Activated naive CD4-positive, alpha-beta T cell treated with anti-CD3 and anti-CD28 coated beads for 36 hours (primary cell): ENCODE measurements around the gene GPHN. TPM values are rescaled to one million over a fixed set of nuclear protein-coding genes. Genes with fewer than 3 reads are reported as not detected.
"Not testable (repeated sequence)": the region's sequence is repeated elsewhere in the genome, so short reads cannot be mapped to it uniquely, and the experiment has no call there.

Experiments
- CTCF ChIA-PET: fragments of 350-600 bp; sonication (Branson Sonifier 250); formaldehyde crosslinking; loops from one replicate; lab custom pipeline; 2021; ENCODE audit warnings: antibody characterized with exemption; lab: Charles Lee
- DNase-seq: peaks from one replicate; pipeline ENCODE4 v3.0.0-alpha.2; 2020
- H3K27ac Mint-ChIP-seq: one replicate; pipeline ENCODE4 v1.8.0; 2021; ENCODE audit warnings: mild to moderate bottlenecking, mixed read lengths
- H3K27me3 Mint-ChIP-seq: one replicate; pipeline ENCODE4 v1.8.0; 2021; ENCODE audit warnings: low read depth, mixed read lengths
- H3K36me3 Mint-ChIP-seq: one replicate; pipeline ENCODE4 v1.8.0; 2021; ENCODE audit warnings: low read depth, mixed read lengths
- H3K4me1 Mint-ChIP-seq: one replicate; pipeline ENCODE4 v1.8.0; 2021; ENCODE audit warnings: low read depth, mixed read lengths
- H3K4me3 Mint-ChIP-seq: one replicate; pipeline ENCODE4 v1.8.0; 2021; ENCODE audit warnings: mild to moderate bottlenecking, moderate library complexity, mixed read lengths
- H3K9me3 Mint-ChIP-seq: one replicate; pipeline ENCODE4 v1.8.0; 2021; ENCODE audit warnings: mixed read lengths
- intact Hi-C: fragments of 100-400 bp; cut with micrococcal nuclease; formaldehyde crosslinking; loops from one replicate; pipeline ENCODE4 v1.15.1; 2023
- total RNA-seq, 2 experiments: library from RNA; stranded (reverse); gene quantifications; one replicate each; pipeline ENCODE4 v1.2.3, GENCODE V29; 2021

Gene GPHN
- total RNA-seq, 2 experiments from 2014 or later: 14.2 to 21.4 TPM

- Mint-ChIP-seq H3K4me1 (no peaks in the 10 kb centered on the region), H3K36me3 (peaks cover 20% of the 10 kb centered on the region), H3K9me3 (peaks cover 28% of the 10 kb centered on the region), H3K4me3 (no peak overlapping the region), H3K27ac (no peak overlapping the region), H3K27me3 (no peaks in the 10 kb centered on the region)
- DNase-seq: no peak
- intact Hi-C loops: no loop called here
- CTCF ChIA-PET: interaction anchor here (1.5 kb wide), 1 partner anchor 10 kb away, joined by 4 read pairs; no protein-coding TSS in a partner anchor
These were observed 548.7 kb downstream of the GPHN start for GRCh38 chr14:67056684-67057083.

- Mint-ChIP-seq H3K4me1 (no peaks in the 10 kb centered on the region), H3K27ac (no peak overlapping the region), H3K27me3 (no peaks in the 10 kb centered on the region), H3K9me3 (peaks cover 11% of the 10 kb centered on the region), H3K36me3 (peaks cover 33% of the 10 kb centered on the region), H3K4me3 (no peak overlapping the region)
- intact Hi-C loops: no loop called here
- DNase-seq: no peak
- CTCF ChIA-PET: no interaction called here
These were observed 551.6 kb downstream of the GPHN start for GRCh38 chr14:67059596-67059995.

GRCh38 chr14:67060546-67060945 lies 552.6 kb downstream of the GPHN start:
- CTCF ChIA-PET: no interaction called here
- no peak overlapping the region for H3K27ac Mint-ChIP-seq
- no peak for DNase-seq
- no peaks in the 10 kb centered on the region for H3K4me1 Mint-ChIP-seq
- intact Hi-C loops: no loop called here
- H3K9me3 Mint-ChIP-seq: peaks cover 9% of the 10 kb centered on the region
- no peak overlapping the region for H3K4me3 Mint-ChIP-seq
- H3K36me3 Mint-ChIP-seq: peaks cover 38% of the 10 kb centered on the region
- H3K27me3 Mint-ChIP-seq: no peaks in the 10 kb centered on the region

GRCh38 chr14:67067070-67067814 lies 559.3 kb downstream of the GPHN start:
- H3K9me3 Mint-ChIP-seq, H3K4me3 Mint-ChIP-seq, DNase-seq, intact Hi-C loops, H3K27me3 Mint-ChIP-seq, H3K27ac Mint-ChIP-seq: not testable (repeated sequence)
- CTCF ChIA-PET: interaction anchor here (1.2 kb wide), 1 partner anchor 10 kb away, joined by 4 read pairs; no protein-coding TSS in a partner anchor
- Mint-ChIP-seq H3K4me1 (peaks cover 12% of the 10 kb centered on the region), H3K36me3 (peaks cover 36% of the 10 kb centered on the region)

GRCh38 chr14:67068251-67068650 lies 560.3 kb downstream of the GPHN start:
- Mint-ChIP-seq H3K4me1 (peaks cover 12% of the 10 kb centered on the region), H3K27me3 (no peaks in the 10 kb centered on the region), H3K27ac (no peak overlapping the region), H3K4me3 (no peak overlapping the region), H3K36me3 (peaks cover 28% of the 10 kb centered on the region), H3K9me3 (peaks cover under 1% of the 10 kb centered on the region)
- intact Hi-C loops: no loop called here
- no peak for DNase-seq
- CTCF ChIA-PET: interaction anchor here (1.1 kb wide), 1 partner anchor 443 kb away, joined by 4 read pairs; no protein-coding TSS in a partner anchor

DNA sequence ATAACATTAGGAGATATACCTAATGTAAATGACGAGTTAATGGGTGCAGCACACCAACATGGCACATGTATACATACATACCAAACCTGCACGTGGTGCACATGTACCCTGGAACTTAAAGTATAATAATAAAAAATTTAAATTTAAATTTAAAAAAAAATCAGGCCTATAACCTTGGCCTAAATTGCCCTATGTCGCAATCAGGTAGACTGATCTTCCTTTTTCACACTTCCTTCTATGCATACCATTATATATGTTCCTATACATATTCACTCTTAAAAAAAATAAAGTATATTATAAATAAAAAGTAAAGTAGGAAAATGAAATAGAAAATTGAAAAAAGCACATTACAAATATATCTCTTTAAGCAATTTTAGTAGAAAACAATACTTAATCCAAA lies 563.6 kb downstream of the GPHN start:
- DNase-seq: no peak
- CTCF ChIA-PET: no interaction called here
- Mint-ChIP-seq H3K4me3 (no peak overlapping the region), H3K27ac (no peak overlapping the region), H3K27me3 (no peaks in the 10 kb centered on the region), H3K36me3 (peaks cover 11% of the 10 kb centered on the region), H3K9me3 (no peaks in the 10 kb centered on the region), H3K4me1 (peaks cover 9% of the 10 kb centered on the region)
- intact Hi-C loops: no loop called here

GRCh38 chr14:67077921-67078320 lies 570.0 kb downstream of the GPHN start:
- peaks cover 3% of the 10 kb centered on the region for H3K9me3 Mint-ChIP-seq
- H3K36me3 Mint-ChIP-seq: peaks cover 2% of the 10 kb centered on the region
- no peak for DNase-seq
- H3K27me3 Mint-ChIP-seq: no peaks in the 10 kb centered on the region
- no peak overlapping the region for H3K4me3 Mint-ChIP-seq
- CTCF ChIA-PET: no interaction called here
- H3K4me1 Mint-ChIP-seq: no peaks in the 10 kb centered on the region
- intact Hi-C loops: no loop called here
- no peak overlapping the region for H3K27ac Mint-ChIP-seq

DNA sequence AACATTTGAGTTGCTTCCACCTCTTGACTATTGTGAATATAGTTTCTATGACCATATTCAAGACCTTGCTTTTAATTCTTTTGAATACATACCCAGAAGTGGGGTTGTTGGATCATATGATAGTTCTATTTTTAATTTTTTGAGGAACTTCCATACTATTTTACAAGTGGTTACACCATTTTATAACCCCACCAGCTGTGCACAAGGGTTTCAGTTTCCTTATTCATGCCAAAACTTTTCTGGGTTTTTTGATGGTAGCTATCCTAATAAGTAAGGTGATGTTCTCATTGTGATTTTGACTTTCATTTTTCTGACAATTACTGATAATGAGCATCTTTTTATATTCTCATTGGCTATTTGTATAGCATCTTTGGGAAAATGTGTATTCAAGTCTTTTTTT lies 571.9 kb downstream of the GPHN start:
- Mint-ChIP-seq H3K36me3 (peaks cover 9% of the 10 kb centered on the region), H3K4me3 (no peak overlapping the region), H3K4me1 (no peaks in the 10 kb centered on the region), H3K9me3 (peaks cover 3% of the 10 kb centered on the region), H3K27me3 (no peaks in the 10 kb centered on the region), H3K27ac (no peak overlapping the region)
- no peak for DNase-seq
- CTCF ChIA-PET: interaction anchor here (0.7 kb wide), 1 partner anchor 528 kb away, joined by 3 read pairs; no protein-coding TSS in a partner anchor
- intact Hi-C loops: no loop called here

GRCh38 chr14:67108230-67108629 lies 600.3 kb downstream of the GPHN start:
- no peak overlapping the region for H3K4me3 Mint-ChIP-seq

DNA sequence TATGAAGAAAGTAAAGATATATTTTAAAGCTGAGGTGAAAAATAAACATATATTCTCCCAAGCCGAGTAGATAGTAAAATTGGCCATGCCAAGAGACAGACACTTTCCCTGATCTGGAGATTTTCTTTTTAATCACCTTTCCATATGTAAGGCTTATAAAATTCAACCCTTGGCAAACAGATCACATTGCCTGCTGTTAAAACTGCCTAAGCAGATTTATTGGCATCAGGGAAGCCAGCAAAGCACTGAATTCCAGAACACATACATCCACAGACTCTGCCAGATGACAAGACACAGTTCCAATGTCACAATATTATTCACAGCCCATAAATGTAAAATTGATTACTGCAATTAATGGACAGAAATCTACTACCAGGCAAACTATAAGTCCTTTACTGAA lies 603.1 kb downstream of the GPHN start:
- CTCF ChIA-PET: no interaction called here
- Mint-ChIP-seq H3K36me3 (peaks cover 6% of the 10 kb centered on the region), H3K4me1 (no peaks in the 10 kb centered on the region), H3K9me3 (peaks cover 3% of the 10 kb centered on the region), H3K27ac (no peak overlapping the region), H3K4me3 (no peak overlapping the region), H3K27me3 (no peaks in the 10 kb centered on the region)
- intact Hi-C loops: no loop called here
- DNase-seq: no peak

More at GRCh38 chr14:67108230-67108629, 600.3 kb downstream of the GPHN start:
- Mint-ChIP-seq H3K27me3 (no peaks in the 10 kb centered on the region), H3K36me3 (peaks cover 22% of the 10 kb centered on the region), H3K27ac (no peak overlapping the region), H3K4me1 (no peaks in the 10 kb centered on the region), H3K9me3 (peaks cover 20% of the 10 kb centered on the region)
- no peak for DNase-seq
- CTCF ChIA-PET: interaction anchor here (0.6 kb wide), 2 partner anchors 491 to 749 kb away, joined by 3 read pairs; no protein-coding TSS in a partner anchor
- intact Hi-C loops: no loop called here

DNA sequence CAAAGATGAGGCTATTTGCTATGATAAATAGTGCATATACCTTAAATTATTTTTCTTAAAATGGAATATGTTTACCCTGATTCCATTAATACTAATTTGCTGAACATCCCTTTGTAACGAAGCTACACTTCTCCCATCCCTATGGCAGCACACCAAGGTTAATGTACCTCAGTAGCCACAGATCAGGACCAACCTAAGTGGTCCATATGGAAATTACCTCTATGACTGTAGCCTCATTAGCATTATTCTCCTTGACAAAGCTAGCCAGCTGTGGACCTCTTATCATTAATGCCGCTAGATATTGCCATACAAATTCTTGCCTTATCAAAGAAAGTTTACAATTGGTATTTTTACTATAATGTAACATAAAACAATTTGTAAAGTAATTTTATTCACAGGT lies 604.4 kb downstream of the GPHN start:
- CTCF ChIA-PET: interaction anchor here (0.5 to 0.6 kb wide), 2 partner anchors 46 to 137 kb away, joined by 3 read pairs; no protein-coding TSS in a partner anchor
- Mint-ChIP-seq H3K36me3 (peaks cover 6% of the 10 kb centered on the region), H3K4me1 (no peaks in the 10 kb centered on the region), H3K4me3 (no peak overlapping the region), H3K27me3 (no peaks in the 10 kb centered on the region), H3K9me3 (no peaks in the 10 kb centered on the region), H3K27ac (no peak overlapping the region)
- DNase-seq: no peak
- intact Hi-C loops: no loop called here

DNA sequence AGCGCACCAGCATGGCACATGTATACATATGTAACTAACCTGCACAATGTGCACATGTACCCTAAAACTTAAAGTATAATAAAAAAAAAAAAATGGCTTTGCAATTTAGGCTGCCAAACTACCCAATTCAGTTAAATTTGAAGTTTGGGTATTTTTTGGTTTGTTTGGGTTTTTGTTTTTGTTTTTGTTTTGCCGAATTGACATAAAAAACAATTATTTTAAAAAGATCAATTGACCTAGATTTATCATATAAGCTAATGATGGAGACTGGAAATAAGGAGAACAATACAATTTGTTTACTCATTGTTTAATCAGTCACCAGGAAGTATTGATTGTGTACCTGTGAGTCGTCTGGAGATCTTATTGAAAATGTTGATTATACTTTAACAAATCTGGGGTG lies 619.2 kb downstream of the GPHN start:
- no peak for DNase-seq
- Mint-ChIP-seq H3K9me3 (peaks cover 4% of the 10 kb centered on the region), H3K27ac (no peak overlapping the region), H3K4me1 (peaks cover 4% of the 10 kb centered on the region), H3K4me3 (no peak overlapping the region), H3K27me3 (no peaks in the 10 kb centered on the region), H3K36me3 (peaks cover 38% of the 10 kb centered on the region)
- CTCF ChIA-PET: interaction anchor here (0.6 to 0.8 kb wide), 2 partner anchors 10 to 60 kb away, joined by 4 to 6 read pairs; no protein-coding TSS in a partner anchor
- intact Hi-C loops: no loop called here

DNA sequence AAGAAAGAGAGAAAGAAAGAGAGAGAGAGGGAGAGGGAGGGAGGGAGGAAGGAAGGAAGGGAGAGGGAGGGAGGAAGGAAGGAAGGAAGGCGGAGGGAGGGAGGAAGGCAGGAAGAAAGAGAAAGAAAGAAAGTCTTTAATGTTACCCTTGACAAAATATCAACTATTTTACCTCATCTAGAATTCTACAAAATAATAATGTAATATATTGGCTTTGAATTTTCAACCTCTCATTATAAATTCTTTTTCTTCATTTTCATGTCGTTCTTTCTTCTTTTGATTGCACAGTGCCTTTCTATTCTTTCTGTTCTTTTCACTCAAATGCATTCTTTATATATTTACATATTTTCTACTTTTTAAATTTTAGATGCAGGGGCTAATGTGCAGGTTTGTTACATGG lies 621.8 kb downstream of the GPHN start:
- intact Hi-C loops: loop anchor here (5.0 to 10.0 kb wide), 2 partner anchors 1202 to 1425 kb away; no protein-coding TSS in a partner anchor
- no peak for DNase-seq
- peaks cover 23% of the 10 kb centered on the region for H3K36me3 Mint-ChIP-seq
- no peaks in the 10 kb centered on the region for H3K27me3 Mint-ChIP-seq
- CTCF ChIA-PET: interaction anchor here (0.7 kb wide), 1 partner anchor 543 kb away, joined by 3 read pairs; no protein-coding TSS in a partner anchor
- peaks cover 4% of the 10 kb centered on the region for H3K9me3 Mint-ChIP-seq
- no peak overlapping the region for H3K4me3 Mint-ChIP-seq
- H3K4me1 Mint-ChIP-seq: peaks cover 26% of the 10 kb centered on the region
- H3K27ac Mint-ChIP-seq: no peak overlapping the region
